HCT116 (cell line): ENCODE results near the gene EIF4E3. TPM values are rescaled to one million over a fixed set of nuclear protein-coding genes. Genes with fewer than 3 reads are reported as not detected.

Source experiments
- total RNA-seq: library from RNA; stranded (reverse); gene quantifications from one replicate; pipeline ENCODE4 v1.2.1, GENCODE V29; 2021; ENCODE audit not compliant: unreplicated experiment

The EIF4E3 gene
- total RNA-seq, 1 experiment from 2014 or later, result 6.0 TPM

Other genes with a start within 250 kb of the EIF4E3 start
- 11.4 TPM for gene FOXP1, start 141.7 kb downstream of the EIF4E3 start, total RNA-seq
- gene GPR27, start 28.5 kb upstream of the EIF4E3 start, total RNA-seq, result not detected
- not detected for gene PROK2, start 59.7 kb upstream of the EIF4E3 start, total RNA-seq